ENCODE data around the gene CYP11A1. TPM values are rescaled to one million over a fixed set of nuclear protein-coding genes. Genes with fewer than 3 reads are reported as not detected.

CYP11A1 gene
- total RNA-seq, 4 donors from 2014 or later = 0.47 to 1.4 (median 0.53) TPM; not detected in 1

DNA sequence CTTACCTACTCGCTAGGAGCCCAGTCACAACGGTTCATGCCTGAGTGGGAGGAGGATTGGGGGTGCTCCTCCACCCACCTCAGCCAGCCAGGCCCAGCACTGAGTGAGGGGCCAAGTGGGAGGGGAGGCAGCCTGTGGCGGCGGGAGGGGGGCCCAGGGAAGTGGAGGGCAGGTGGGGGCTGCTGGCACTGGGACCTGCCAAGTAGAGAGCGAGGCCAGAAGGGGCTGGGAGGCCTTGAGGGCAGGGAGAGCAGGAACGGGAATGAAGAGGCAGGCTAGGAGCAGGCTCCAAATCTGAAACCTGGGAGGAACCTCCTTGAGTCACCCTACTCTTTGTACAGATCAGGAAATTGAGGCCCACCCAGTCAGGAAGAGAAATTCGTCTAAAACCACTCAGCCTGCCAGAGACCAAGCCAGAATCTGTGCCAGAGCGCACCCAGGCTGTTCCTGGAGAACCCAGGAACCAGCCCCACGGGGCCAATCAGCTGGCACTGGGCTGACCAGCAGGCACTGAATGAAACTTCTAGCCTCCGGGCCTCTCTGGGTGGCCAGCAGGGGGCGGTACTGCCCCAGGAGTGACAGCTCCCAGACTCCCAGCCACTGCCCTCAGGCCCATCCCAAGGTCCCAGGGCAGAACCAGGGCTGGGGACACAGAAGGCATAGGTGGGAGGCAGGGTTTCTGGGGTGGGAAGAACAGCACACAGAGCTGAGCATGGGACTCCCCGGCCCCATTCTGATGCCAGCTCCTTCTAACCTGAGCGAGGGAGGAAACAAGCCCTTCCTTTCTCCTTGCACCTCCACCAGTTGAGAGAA lies 14.8 kb upstream of the CYP11A1 start:
- WGBS = 40% methylated on average over 11 of the region's 13 CpGs

DNA sequence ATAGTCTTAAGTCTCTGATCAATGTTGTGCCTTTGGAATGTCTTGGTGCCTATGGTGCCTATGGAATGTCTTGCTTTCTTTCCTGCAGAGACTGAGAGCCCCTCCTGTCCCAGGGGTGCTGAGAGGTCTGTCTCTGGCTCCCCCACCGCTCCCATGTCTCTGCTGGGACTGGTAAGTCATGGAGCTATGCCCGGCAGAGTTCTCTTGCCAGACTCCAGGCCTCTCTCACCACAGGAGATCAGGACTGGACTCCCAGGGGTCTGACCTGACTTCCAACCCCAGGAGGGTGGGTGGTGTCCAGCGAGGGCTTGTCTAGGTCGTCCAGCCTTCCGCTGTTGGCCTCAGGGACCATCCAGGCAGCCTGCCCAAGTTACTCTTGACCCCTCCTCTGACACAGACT lies 14.0 kb upstream of the CYP11A1 start:
- Histone ChIP-seq H3K4me1 (peaks cover 27% of the 10 kb centered on the region), H3K27me3 (no peaks in the 10 kb centered on the region), H3K9me3 (no peaks in the 10 kb centered on the region), H3K36me3 (no peaks in the 10 kb centered on the region), H3K27ac (no peak overlapping the region), H3K4me3 (no peak overlapping the region)
- peak in 1 of 2 donors; percentile 30 for DNase-seq (ENCODE audit: low spot score in 2 of 2)
- no peak for TF ChIP-seq POLR2AphosphoS5 (IDR thresholded peaks at IDR 0.05)
- 50% methylated on average over 5 of the region's 5 CpGs for WGBS

More for the DNA sequence above, 14.8 kb upstream of the CYP11A1 start:
- Histone ChIP-seq H3K36me3 (no peaks in the 10 kb centered on the region), H3K9me3 (no peaks in the 10 kb centered on the region), H3K27me3 (no peaks in the 10 kb centered on the region), H3K4me1 (peaks cover 34% of the 10 kb centered on the region), H3K4me3 (no peak overlapping the region), H3K27ac (no peak overlapping the region)
- DNase-seq (ENCODE audit: low spot score in 2 of 2) = peak in 1 of 2 donors; percentile 85
- no peak for TF ChIP-seq POLR2A (IDR thresholded peaks at IDR 0.05)
- TF ChIP-seq, protein P1, sequence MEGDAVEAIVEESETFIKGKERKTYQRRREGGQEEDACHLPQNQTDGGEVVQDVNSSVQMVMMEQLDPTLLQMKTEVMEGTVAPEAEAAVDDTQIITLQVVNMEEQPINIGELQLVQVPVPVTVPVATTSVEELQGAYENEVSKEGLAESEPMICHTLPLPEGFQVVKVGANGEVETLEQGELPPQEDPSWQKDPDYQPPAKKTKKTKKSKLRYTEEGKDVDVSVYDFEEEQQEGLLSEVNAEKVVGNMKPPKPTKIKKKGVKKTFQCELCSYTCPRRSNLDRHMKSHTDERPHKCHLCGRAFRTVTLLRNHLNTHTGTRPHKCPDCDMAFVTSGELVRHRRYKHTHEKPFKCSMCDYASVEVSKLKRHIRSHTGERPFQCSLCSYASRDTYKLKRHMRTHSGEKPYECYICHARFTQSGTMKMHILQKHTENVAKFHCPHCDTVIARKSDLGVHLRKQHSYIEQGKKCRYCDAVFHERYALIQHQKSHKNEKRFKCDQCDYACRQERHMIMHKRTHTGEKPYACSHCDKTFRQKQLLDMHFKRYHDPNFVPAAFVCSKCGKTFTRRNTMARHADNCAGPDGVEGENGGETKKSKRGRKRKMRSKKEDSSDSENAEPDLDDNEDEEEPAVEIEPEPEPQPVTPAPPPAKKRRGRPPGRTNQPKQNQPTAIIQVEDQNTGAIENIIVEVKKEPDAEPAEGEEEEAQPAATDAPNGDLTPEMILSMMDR (IDR thresholded peaks at IDR 0.05) = peak; percentile 78 to 86

DNA sequence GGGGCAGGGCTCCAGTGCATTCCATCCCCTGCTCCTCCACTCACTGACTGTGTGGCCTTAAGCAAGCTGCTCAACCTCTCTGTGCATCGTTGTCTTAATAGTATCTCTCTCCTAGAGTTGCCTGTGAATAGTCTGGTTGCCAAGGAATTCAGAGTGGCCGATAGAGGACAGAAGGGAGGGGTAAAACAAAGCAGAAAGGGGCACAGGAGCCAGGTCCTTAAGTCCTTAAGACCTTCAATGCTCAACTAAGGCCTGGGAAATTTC lies 13.7 kb upstream of the CYP11A1 start:
- Histone ChIP-seq H3K9me3 (no peaks in the 10 kb centered on the region), H3K27me3 (no peaks in the 10 kb centered on the region), H3K27ac (no peak overlapping the region), H3K4me1 (peaks cover 23% of the 10 kb centered on the region), H3K36me3 (no peaks in the 10 kb centered on the region), H3K4me3 (no peak overlapping the region)
- TF ChIP-seq EP300 (IDR thresholded peaks at IDR 0.05) = no peak
- no peak for TF ChIP-seq POLR2AphosphoS5 (IDR thresholded peaks at IDR 0.05)
- TF ChIP-seq, protein P1 (IDR thresholded peaks at IDR 0.05) = no peak
- TF ChIP-seq POLR2A (IDR thresholded peaks at IDR 0.05) = no peak
- no peak for DNase-seq (ENCODE audit: low spot score in 2 of 2)
- 89% methylated on average over 2 of the region's 2 CpGs for WGBS

DNA sequence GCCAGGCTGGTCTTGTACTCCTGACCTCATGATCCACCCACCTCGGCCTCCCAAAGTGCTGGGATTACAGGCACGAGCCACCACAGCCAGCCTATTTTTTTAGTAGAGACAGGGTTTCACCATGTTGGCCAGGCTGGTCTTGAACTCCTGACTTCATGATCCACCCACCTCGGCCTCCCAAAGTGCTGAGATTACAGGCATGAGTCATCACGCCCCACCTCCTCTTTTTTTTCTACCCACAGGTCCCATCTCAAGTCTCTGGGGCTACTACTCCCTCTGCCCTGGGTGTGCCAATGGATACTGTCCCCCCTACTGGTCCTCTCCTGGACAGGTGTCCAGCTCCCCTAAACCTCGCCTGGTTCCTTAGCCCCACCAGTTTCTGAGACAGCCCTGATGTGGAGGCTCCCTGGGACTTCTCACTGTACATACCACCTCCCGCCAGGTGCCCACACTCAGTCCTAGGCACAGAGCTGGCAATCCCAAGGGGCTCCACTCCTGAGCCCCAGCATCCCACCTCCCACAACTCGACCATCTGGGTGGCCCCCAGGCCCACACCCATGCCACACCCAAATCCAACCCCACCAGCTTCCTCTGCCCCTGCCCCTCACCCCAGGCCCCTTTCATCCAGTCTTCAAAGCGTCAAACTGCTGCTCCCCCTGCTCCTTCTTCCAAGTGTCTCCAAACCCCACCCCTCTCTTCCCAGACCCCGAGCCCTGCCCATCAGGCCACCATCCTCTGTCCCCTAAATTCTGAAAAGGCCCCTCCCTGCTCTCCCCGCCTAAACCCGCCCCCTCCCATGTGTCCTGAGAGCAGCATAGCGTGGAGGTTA lies 13.1 kb upstream of the CYP11A1 start:
- H3K27me3 ChIP-seq = no peaks in the 10 kb centered on the region
- peaks cover 18% of the 10 kb centered on the region for H3K4me1 ChIP-seq
- H3K9me3 ChIP-seq = no peaks in the 10 kb centered on the region
- DNase-seq (ENCODE audit: low spot score in 2 of 2) = peak in 1 of 2 donors; percentile 35
- no peaks in the 10 kb centered on the region for H3K36me3 ChIP-seq
- H3K27ac ChIP-seq = no peak overlapping the region
- 68% methylated on average over 12 of the region's 12 CpGs for WGBS
- TF ChIP-seq, protein P1 (IDR thresholded peaks at IDR 0.05) = no peak
- no peak for TF ChIP-seq POLR2AphosphoS5 (IDR thresholded peaks at IDR 0.05)
- no peak for TF ChIP-seq EP300 (IDR thresholded peaks at IDR 0.05)
- no peak for TF ChIP-seq POLR2A (IDR thresholded peaks at IDR 0.05)
- H3K4me3 ChIP-seq = no peak overlapping the region

DNA sequence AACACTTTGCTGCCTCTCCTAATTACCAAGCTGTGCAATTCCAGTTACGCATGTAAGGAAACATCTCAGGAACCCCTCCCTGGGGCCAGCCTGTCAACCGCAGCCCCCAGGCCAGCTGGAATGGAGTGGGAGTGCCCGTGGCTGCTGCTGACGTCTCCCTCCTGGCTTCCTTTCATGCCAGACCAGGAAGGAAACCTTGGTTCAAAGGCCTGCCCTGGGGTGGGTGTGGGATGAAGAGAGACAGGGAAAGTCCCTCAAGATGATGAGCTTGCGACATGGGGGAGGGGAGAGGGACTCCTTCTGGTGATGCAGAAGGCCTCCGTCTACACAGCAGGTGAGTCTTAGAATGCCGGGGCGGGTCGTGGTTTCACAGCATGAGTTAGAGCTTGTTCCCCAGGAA lies 11.4 kb upstream of the CYP11A1 start:
- DNase-seq (ENCODE audit: low spot score in 2 of 2) = peak in 1 of 2 donors; percentile 50
- Histone ChIP-seq H3K4me3 (no peak overlapping the region), H3K27me3 (no peaks in the 10 kb centered on the region), H3K4me1 (peaks cover 21% of the 10 kb centered on the region), H3K9me3 (no peaks in the 10 kb centered on the region), H3K36me3 (no peaks in the 10 kb centered on the region), H3K27ac (no peak overlapping the region)
- WGBS = 36% methylated on average over 9 of the region's 9 CpGs
- no peak for TF ChIP-seq POLR2AphosphoS5 (IDR thresholded peaks at IDR 0.05)
- no peak for TF ChIP-seq EP300 (IDR thresholded peaks at IDR 0.05)
- TF ChIP-seq, protein P1 (IDR thresholded peaks at IDR 0.05) = no peak
- no peak for TF ChIP-seq POLR2A (IDR thresholded peaks at IDR 0.05)

Measured in suprapubic skin (tissue), 4 donors.